ENCODE measurements around the gene LATS1. TPM values are rescaled to one million over a fixed set of nuclear protein-coding genes. Genes with fewer than 3 reads are reported as not detected.

The LATS1 gene
- total RNA-seq, 1 donor from 2014 or later: 10.3 TPM

DNA sequence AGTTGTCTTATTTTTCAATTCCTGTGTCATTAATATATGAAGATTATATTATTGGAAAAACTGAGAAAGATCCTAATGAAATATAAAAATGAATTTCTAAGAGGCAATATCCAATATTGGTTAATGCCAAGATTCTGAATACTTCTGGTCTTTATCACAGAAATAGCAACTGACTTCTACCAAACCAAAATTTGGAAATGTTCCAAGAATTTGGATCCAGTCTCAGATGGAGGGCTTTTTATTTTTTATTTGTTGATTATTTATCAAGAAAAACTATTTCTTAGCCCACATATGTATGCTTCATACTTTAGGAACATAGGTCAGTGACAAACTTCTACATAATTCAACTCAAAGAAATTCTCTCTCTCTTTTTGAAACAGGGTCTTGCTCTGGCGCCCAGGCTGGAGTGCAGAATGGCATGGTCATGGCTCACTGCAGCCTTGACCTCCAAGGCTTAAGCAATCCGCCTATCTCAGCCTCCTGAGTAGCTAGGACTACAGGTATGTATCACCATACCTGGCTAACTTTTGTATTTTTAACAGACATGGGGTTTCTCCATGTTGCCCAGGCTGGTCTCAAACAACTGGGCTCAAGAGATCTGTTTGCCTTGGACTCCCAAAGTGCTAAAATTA, 15.3 kb upstream of the LATS1 start:
- ATAC-seq (no peak), DNase-seq (ENCODE audit: missing footprints) (no peak)
- intact Hi-C loops (cut with DNase I): no loop called here

DNA sequence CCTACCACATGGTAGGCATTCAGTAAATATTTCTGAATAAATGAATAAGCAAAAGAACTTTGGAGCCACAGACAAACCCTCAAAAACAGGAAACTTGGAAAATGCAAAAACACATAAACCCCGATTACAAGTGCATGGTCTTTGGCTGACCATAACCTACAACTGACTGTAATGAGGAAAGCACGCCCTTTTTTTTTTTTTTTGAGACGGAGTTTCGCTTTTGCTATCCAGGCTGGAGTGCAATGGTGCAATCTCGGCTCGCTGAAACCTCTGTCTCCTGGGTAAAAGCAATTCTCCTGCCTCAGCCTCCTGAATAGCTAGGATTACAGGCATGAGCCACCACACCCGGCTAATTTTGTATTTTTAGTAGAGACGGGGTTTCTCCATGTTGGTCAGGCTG, 11.9 kb upstream of the LATS1 start:
- no peak for DNase-seq (ENCODE audit: missing footprints)
- ATAC-seq: no peak
- intact Hi-C loops (cut with DNase I): loop anchor here (10.0 kb wide), 2 partner anchors 135 to 285 kb away; partner anchors contain the start of gene LRP11

DNA sequence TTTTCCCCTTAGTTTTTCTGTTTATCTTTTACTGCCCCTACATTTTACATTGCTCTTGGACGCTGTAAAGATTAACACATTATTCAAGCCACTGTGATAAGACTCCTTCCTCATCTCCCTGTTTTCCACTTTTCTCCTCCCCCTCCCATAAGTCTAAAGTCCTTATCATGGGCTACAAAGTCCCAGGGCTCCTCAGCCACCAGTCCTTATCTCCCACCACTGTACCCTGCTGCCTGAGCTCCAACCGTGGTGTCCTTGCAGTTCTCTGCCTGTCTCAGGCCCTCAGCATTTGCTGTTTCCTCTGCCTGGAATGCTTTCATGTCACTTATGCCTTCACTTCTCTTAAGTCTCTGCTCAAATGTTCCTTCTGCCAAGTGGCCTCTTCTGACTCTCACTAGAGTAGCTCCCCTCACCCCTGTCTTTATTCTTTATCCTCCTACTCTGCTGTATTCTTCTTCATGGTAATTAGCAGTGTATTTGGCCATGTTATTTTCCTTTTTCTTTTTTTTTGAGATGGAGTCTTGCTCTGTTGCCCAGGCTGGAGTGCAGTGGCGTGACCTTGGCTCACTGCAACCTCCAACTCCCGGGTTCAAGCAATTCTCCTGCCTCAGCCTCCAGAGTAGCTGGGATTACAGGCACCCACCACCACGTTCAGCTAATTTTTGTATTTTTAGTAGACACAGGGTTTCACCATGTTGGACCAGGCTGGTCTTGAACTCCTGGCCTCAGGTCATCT, 10.8 kb upstream of the LATS1 start:
- intact Hi-C loops (cut with DNase I): loop anchor here (10.0 kb wide), 2 partner anchors 136 to 286 kb away; partner anchors contain the start of gene LRP11
- DNase-seq (ENCODE audit: missing footprints) (no peak), ATAC-seq (no peak)

GRCh38 chr6:149727793-149728498, 10.0 kb upstream of the LATS1 start:
- peak; percentile 57 for ATAC-seq
- intact Hi-C loops (cut with DNase I): loop anchor here (10.0 kb wide), 2 partner anchors 137 to 287 kb away; partner anchors contain the start of gene LRP11
- no peak for DNase-seq (ENCODE audit: missing footprints)

GRCh38 chr6:149725785-149726184, 7.9 kb upstream of the LATS1 start:
- no peak for ATAC-seq
- DNase-seq (ENCODE audit: missing footprints): no peak
- intact Hi-C loops (cut with DNase I): loop anchor here (10.0 kb wide), 2 partner anchors 139 to 289 kb away; partner anchors contain the start of gene LRP11

GRCh38 chr6:149723771-149724417, 6.0 kb upstream of the LATS1 start:
- DNase-seq (ENCODE audit: missing footprints) (no peak), ATAC-seq (peak; percentile 86)
- intact Hi-C loops (cut with DNase I): loop anchor here (5.0 to 10.0 kb wide), 3 partner anchors 141 to 291 kb away; partner anchors contain the start of gene LRP11

GRCh38 chr6:149723262-149723661, 5.4 kb upstream of the LATS1 start:
- intact Hi-C loops (cut with DNase I): loop anchor here (5.0 to 10.0 kb wide), 3 partner anchors 142 to 292 kb away; partner anchors contain the start of gene LRP11
- ATAC-seq (no peak), DNase-seq (ENCODE audit: missing footprints) (no peak)

DNA sequence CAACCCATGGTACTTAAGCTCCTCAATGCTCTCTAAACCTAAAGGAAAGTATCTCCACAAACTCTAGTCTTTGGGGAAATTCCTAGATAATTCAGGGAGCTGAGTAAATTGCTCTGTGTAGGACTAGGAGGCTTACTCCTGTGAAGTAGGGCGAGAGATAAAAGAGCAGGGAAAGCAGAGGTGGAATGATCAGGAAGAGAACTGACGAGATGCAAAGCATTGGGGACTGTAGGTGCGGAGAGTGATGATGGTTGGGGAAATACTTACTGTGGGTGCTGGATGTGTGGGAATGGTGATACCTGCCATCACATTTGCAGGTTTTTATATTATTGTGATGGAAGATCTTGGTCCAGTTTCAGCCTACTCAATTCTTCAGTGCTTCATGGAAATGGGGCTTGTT, 1.6 kb upstream of the LATS1 start:
- intact Hi-C loops (cut with DNase I): loop anchor here (10.0 kb wide), 1 partner anchor 155 kb away; the partner anchor contains the start of gene GINM1
- ATAC-seq (no peak), DNase-seq (ENCODE audit: missing footprints) (no peak)

DNA sequence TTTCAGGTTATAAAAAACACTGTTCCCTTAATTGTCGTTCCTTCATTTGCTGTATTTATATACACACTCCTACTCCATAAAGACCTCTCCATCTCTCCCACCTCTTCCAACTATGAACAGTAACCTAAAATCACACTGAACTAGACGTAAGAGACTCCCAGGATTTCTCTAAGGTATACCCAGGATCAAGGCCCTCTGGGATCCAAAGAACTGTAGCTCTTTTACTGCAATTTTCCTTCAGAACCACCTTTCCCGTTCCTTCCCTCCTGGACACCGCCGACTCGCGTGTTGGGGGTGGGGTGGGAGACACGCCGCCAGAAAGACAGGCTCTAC, 680 bp downstream of the LATS1 start:
- intact Hi-C loops (cut with DNase I): loop anchor here (2.0 to 10.0 kb wide), 2 partner anchors 68 to 152 kb away; partner anchors contain the start of genes GINM1 and KATNA1
- ATAC-seq (no peak), DNase-seq (ENCODE audit: missing footprints) (no peak)

DNA sequence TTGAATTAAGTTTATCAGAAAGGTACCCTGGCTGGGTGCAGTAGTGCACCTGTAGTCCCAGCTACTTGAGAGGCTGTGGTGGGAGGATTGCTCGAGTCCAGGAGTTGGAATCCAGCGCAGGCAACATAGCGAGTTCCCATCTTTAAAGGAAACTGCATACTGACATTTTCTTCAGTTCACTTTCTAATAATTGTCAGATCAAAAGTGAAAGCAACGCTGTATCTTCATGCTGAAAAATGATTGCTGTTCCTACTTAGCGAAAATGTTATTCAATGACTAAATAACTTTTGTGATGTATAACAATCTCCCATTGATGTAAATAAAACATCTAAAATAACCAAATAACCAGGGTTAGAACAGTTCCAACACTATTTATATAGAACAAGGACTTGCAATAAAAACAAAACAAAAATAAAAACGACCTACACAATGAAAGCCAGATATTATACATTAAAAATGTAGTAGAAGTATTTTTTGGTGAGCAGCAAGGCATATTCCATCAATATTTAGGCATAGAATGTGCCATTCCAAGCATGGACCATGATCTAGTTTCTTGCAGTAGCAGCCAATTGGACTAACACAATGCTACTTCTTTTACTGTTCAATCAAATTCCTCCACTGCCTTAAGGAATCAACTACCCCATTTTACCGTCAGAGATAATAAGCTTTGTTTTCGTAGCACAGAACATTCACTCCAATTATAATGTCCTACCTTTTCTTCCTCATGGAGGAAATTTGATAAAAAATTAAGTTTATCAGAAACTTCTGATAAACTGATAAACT, 1.5 kb downstream of the LATS1 start:
- intact Hi-C loops (cut with DNase I): loop anchor here (2.0 to 10.0 kb wide), 2 partner anchors 68 to 152 kb away; partner anchors contain the start of genes GINM1 and KATNA1
- no peak for DNase-seq (ENCODE audit: missing footprints)
- ATAC-seq: no peak

DNA sequence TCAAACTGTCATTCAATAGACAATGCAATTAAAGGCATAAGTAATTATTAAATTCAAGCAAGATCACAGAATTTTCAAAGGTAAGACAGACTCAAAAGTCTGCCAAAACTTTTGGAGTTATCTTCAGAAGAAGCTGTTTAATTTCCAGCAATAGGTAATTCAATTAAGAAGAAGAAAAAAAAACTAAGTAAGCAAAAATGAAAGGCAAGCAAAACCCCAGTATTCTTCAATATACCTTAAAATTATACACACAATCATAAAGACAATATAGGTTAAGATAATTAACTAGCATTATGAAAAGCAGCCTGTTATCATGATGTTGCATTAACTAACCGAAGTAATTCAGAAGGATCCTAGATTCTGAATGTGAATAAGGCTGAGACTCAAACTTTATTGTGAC, 3.5 kb downstream of the LATS1 start:
- intact Hi-C loops (cut with DNase I): loop anchor here (10.0 kb wide), 1 partner anchor 150 kb away; the partner anchor contains the start of gene GINM1
- no peak for ATAC-seq
- DNase-seq (ENCODE audit: missing footprints): no peak

GRCh38 chr6:149711711-149712110, 6.2 kb downstream of the LATS1 start:
- DNase-seq (ENCODE audit: missing footprints) (no peak), ATAC-seq (no peak)
- intact Hi-C loops (cut with DNase I): loop anchor here (10.0 kb wide), 1 partner anchor 147 kb away; the partner anchor contains the start of gene GINM1

- intact Hi-C loops (cut with DNase I): no loop called here
- no peak for DNase-seq (ENCODE audit: missing footprints)
- ATAC-seq: no peak
Observed at GRCh38 chr6:149701714-149702113, 16.2 kb downstream of the LATS1 start.

- intact Hi-C loops (cut with DNase I): no loop called here
- no peak for ATAC-seq
Observed at GRCh38 chr6:149699150-149699549, 18.8 kb downstream of the LATS1 start.

GRCh38 chr6:149698175-149698574, 19.7 kb downstream of the LATS1 start:
- intact Hi-C loops (cut with DNase I): no loop called here
- no peak for ATAC-seq
- DNase-seq (ENCODE audit: missing footprints): no peak

More at GRCh38 chr6:149699150-149699549, 18.8 kb downstream of the LATS1 start:
- DNase-seq (ENCODE audit: missing footprints): no peak

DNA sequence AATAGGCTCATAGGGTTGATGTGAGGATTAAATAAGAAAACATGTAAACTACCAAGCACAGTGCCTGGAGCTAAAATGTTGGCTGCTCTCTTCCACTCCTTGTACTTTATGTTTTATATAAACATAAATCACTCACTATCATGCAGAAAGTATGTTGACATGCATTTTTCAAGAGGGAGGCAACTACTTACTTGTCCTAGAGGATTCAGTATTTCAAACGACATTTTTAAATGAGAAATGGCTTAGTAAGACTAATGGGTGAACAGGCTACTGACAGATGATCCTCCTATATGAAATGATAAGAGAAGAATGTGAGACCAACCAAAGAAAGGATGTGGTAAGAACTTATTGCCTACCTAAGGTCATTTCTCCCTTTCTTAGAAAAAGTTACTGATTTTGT, 21.0 kb downstream of the LATS1 start:
- DNase-seq (ENCODE audit: missing footprints): no peak
- no peak for ATAC-seq
- intact Hi-C loops (cut with DNase I): no loop called here

- no peak for ATAC-seq
- DNase-seq (ENCODE audit: missing footprints): no peak
- intact Hi-C loops (cut with DNase I): no loop called here
Observed at GRCh38 chr6:149694921-149695320, 23.0 kb downstream of the LATS1 start.

DNA sequence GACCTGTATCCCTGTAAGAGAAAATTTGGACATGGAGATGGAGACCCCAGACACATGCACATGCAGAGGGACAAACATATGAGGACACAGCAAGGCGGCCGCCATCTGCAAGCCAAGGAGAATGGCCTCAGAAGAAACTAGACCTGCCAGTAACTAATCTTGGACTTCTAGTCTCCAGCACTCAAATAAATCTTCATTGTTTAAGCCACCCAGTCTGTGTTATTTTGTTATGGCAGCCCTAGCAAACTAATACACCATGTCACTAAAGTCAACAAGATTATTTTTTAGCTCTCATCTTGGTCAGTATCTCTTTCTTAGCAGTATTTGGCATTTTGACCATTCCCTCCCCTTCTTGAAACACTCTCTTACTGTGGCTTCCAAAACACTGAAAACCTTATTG, 26.7 kb downstream of the LATS1 start:
- DNase-seq (ENCODE audit: missing footprints) (no peak), ATAC-seq (no peak)
- intact Hi-C loops (cut with DNase I): no loop called here
